GM12878 (cell line): Measurements from ENCODE around the gene PPP6C. TPM values are rescaled to one million over a fixed set of nuclear protein-coding genes. Genes with fewer than 3 reads are reported as not detected.
A peak's percentile ranks its signal among the peaks of the same experiment; 100 is the strongest.

Source experiments
- BCL11A ChIP-seq: IDR thresholded peaks from 2 replicates; pipeline ENCODE4 v1.6.1; 2011; ENCODE audit warnings: low read depth, low read length
- ETV6 ChIP-seq, 2 experiments: fragments of 450-650 bp in 1 of 2; IDR thresholded peaks in 1 of 2; conservative IDR thresholded peaks in 1 of 2; 2 replicates each; pipeline ENCODE4 v1.6.1; 2014; ENCODE audit warnings: antibody characterized with exemption in 1 of 2, borderline replicate concordance in 1 of 2, low read depth in 1 of 2, mild to moderate bottlenecking in 1 of 2, moderate library complexity in 1 of 2
- HDAC2 ChIP-seq: fragments of 200-600 bp; sonication (generic); IDR thresholded peaks from 2 replicates; pipeline ENCODE4 v1.6.1; 2017
- HDAC6 ChIP-seq: fragments of 200-600 bp; sonication (generic); IDR thresholded peaks from one replicate; pipeline ENCODE4 v1.8.0; 2017; ENCODE audit warnings: antibody characterized with exemption; ENCODE audit not compliant: unreplicated experiment
- MTA2 ChIP-seq: fragments of 450-650 bp; IDR thresholded peaks from 2 replicates; pipeline ENCODE4 v1.6.1; 2016; ENCODE audit warnings: low read depth, mild to moderate bottlenecking, moderate library complexity
- SIN3A ChIP-seq: IDR thresholded peaks from 2 replicates; pipeline ENCODE4 v1.6.1; 2012; ENCODE audit warnings: low read depth, low read length, improper control_type of control experiment
- SMAD5 ChIP-seq: IDR thresholded peaks from 2 replicates; pipeline ENCODE4 v1.6.1; 2016; ENCODE audit warnings: antibody characterized with exemption, low read depth
- SP1 ChIP-seq: IDR thresholded peaks from one replicate; pipeline ENCODE4 v1.6.1; 2011; ENCODE audit warnings: low read depth, low read length
- SPI1 ChIP-seq: IDR thresholded peaks from 2 replicates; pipeline ENCODE4 v1.6.1; 2011; ENCODE audit warnings: low read depth, mild to moderate bottlenecking, low read length, moderate library complexity, borderline replicate concordance; ENCODE audit not compliant: insufficient read depth
- TBL1XR1 ChIP-seq: IDR thresholded peaks from 2 replicates; pipeline ENCODE4 v1.6.1; 2012; ENCODE audit warnings: low read depth, low read length, improper control_type of control experiment
- polyA plus RNA-seq, 11 experiments: library from polyadenylated mRNA; depleted of rRNA in 4 of 11; unstranded in 6 of 11; stranded (reverse) in 5 of 11; fragments of >200 nt; fragmentation: Nextera tagmentation in 4 of 11; fragmentation: Illumina TruSeq in 1 of 11; extraction: Ambion mirVana in 4 of 11; extraction: Trizol in 1 of 11; gene quantifications; 1 replicate in 1 of 11; 2 replicates in 10 of 11; pipeline versions ENCODE4 v1.2.1 to v1.2.3, GENCODE V29; 2011 to 2016; ENCODE audit warnings: inconsistent platforms in 2 of 11, missing spikeins in 2 of 11, low read depth in 1 of 11
- total RNA-seq, 4 experiments: library from RNA; depleted of rRNA in 3 of 4; stranded (reverse); fragments of >200 nt in 3 of 4; fragmentation: Illumina TruSeq in 1 of 4; extraction: Trizol in 1 of 4; gene quantifications; 2 replicates each; pipeline versions ENCODE4 v1.2.1 to v1.2.3, GENCODE V29; 2013 to 2021
- TF ChIP-seq, protein P1 (sequence below): fragments of 450-650 bp; IDR thresholded peaks from 2 replicates; pipeline ENCODE4 v1.6.1; 2017; ENCODE audit warnings: mild to moderate bottlenecking, moderate library complexity
- TF ChIP-seq, protein P2 (sequence below): fragments of 450-650 bp; formaldehyde crosslinking; IDR thresholded peaks from 2 replicates; pipeline ENCODE4 v1.4.0; 2020; ENCODE audit warnings: mild to moderate bottlenecking, moderate library complexity
- TF ChIP-seq, protein P3 (sequence below): fragments of 450-650 bp; IDR thresholded peaks from 2 replicates; pipeline ENCODE4 v1.6.1; 2016; ENCODE audit warnings: mild to moderate bottlenecking, moderate library complexity, borderline replicate concordance
- TF ChIP-seq, protein P4 (sequence below): fragments of 450-650 bp; IDR thresholded peaks from 2 replicates; pipeline ENCODE4 v1.6.1; 2017; ENCODE audit warnings: low read depth, mild to moderate bottlenecking, moderate library complexity

PPP6C gene
- total and polyA plus RNA-seq, 10 of the 15 experiments (the other 5 are each of a cell fraction or from before 2014, with no cell fraction given) = 26.8 to 45.3 (median 37.1) TPM

DNA sequence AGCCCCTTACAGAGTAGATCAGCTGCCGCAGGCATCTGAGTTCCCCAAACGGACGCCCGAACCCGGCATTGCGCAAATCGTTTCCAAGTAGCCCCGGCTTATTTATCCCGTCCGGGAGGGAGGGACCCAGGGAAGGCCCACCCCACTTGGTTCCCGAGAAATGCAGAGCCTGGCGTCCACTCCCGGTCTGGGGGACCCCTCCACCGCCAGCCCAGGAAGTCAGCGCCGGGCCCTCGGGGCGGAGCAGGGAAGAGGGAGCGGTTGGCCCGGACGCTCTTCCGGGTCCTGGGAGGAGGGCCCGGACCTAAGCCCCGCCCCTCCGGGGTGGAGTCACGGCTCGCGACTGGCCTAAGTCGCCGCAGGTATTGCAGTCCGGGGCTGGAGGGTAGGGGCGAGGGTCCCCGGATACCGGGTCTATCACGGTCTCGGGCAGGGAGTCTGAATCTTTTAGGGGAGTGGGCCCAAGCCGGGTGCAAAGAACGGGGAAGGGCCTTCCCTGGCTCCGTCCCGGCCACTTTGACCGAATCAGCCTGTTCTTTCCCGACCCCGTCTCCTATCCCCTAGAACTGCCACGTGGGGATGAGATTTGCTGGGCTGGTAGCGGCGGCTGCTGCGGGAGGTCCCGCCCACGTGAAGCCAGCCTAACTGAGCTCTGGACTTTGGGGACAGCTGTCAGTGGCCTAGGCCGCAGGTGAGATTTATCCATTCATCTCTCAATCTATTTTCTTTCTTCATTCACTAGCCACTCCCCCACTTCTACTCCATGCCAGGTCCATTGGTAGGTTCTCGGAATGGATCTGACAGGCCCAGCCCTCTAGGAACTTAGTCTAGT lies 10.8 kb upstream of the PPP6C start, which contains the start of gene RABEPK (continued):
- TF ChIP-seq, protein P1, sequence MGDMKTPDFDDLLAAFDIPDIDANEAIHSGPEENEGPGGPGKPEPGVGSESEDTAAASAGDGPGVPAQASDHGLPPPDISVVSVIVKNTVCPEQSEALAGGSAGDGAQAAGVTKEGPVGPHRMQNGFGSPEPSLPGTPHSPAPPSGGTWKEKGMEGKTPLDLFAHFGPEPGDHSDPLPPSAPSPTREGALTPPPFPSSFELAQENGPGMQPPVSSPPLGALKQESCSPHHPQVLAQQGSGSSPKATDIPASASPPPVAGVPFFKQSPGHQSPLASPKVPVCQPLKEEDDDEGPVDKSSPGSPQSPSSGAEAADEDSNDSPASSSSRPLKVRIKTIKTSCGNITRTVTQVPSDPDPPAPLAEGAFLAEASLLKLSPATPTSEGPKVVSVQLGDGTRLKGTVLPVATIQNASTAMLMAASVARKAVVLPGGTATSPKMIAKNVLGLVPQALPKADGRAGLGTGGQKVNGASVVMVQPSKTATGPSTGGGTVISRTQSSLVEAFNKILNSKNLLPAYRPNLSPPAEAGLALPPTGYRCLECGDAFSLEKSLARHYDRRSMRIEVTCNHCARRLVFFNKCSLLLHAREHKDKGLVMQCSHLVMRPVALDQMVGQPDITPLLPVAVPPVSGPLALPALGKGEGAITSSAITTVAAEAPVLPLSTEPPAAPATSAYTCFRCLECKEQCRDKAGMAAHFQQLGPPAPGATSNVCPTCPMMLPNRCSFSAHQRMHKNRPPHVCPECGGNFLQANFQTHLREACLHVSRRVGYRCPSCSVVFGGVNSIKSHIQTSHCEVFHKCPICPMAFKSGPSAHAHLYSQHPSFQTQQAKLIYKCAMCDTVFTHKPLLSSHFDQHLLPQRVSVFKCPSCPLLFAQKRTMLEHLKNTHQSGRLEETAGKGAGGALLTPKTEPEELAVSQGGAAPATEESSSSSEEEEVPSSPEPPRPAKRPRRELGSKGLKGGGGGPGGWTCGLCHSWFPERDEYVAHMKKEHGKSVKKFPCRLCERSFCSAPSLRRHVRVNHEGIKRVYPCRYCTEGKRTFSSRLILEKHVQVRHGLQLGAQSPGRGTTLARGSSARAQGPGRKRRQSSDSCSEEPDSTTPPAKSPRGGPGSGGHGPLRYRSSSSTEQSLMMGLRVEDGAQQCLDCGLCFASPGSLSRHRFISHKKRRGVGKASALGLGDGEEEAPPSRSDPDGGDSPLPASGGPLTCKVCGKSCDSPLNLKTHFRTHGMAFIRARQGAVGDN = peak; percentile 48; the same call in 1 of the 2 replicates
- TF ChIP-seq HDAC6 (no peak), SPI1 (0 out of 2 replicates have a peak, but pooled peaks have one; percentile 28), SP1 (peak; percentile 28), SIN3A (peak; percentile 65; the same call in 1 of the 2 replicates), MTA2 (peak; percentile 20; the same call in 1 of the 2 replicates), BCL11A (no peak), HDAC2 (no peak), TBL1XR1 (peak; percentile 28; the same call in 1 of the 2 replicates), SMAD5 (peak; percentile 39; the same call in 1 of the 2 replicates), ETV6 (conservative IDR thresholded peaks at IDR 0.05 in 1 of 2, IDR thresholded peaks at IDR 0.05 in 1 of 2; ENCODE audit: borderline replicate concordance in 1 of 2, low read depth in 1 of 2) (peak in 1 of 2 experiments; percentile 37; a peak in 1 of 4 replicates)
- TF ChIP-seq, protein P2, sequence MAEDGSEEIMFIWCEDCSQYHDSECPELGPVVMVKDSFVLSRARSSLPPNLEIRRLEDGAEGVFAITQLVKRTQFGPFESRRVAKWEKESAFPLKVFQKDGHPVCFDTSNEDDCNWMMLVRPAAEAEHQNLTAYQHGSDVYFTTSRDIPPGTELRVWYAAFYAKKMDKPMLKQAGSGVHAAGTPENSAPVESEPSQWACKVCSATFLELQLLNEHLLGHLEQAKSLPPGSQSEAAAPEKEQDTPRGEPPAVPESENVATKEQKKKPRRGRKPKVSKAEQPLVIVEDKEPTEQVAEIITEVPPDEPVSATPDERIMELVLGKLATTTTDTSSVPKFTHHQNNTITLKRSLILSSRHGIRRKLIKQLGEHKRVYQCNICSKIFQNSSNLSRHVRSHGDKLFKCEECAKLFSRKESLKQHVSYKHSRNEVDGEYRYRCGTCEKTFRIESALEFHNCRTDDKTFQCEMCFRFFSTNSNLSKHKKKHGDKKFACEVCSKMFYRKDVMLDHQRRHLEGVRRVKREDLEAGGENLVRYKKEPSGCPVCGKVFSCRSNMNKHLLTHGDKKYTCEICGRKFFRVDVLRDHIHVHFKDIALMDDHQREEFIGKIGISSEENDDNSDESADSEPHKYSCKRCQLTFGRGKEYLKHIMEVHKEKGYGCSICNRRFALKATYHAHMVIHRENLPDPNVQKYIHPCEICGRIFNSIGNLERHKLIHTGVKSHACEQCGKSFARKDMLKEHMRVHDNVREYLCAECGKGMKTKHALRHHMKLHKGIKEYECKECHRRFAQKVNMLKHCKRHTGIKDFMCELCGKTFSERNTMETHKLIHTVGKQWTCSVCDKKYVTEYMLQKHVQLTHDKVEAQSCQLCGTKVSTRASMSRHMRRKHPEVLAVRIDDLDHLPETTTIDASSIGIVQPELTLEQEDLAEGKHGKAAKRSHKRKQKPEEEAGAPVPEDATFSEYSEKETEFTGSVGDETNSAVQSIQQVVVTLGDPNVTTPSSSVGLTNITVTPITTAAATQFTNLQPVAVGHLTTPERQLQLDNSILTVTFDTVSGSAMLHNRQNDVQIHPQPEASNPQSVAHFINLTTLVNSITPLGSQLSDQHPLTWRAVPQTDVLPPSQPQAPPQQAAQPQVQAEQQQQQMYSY = no peak
- TF ChIP-seq, protein P3, sequence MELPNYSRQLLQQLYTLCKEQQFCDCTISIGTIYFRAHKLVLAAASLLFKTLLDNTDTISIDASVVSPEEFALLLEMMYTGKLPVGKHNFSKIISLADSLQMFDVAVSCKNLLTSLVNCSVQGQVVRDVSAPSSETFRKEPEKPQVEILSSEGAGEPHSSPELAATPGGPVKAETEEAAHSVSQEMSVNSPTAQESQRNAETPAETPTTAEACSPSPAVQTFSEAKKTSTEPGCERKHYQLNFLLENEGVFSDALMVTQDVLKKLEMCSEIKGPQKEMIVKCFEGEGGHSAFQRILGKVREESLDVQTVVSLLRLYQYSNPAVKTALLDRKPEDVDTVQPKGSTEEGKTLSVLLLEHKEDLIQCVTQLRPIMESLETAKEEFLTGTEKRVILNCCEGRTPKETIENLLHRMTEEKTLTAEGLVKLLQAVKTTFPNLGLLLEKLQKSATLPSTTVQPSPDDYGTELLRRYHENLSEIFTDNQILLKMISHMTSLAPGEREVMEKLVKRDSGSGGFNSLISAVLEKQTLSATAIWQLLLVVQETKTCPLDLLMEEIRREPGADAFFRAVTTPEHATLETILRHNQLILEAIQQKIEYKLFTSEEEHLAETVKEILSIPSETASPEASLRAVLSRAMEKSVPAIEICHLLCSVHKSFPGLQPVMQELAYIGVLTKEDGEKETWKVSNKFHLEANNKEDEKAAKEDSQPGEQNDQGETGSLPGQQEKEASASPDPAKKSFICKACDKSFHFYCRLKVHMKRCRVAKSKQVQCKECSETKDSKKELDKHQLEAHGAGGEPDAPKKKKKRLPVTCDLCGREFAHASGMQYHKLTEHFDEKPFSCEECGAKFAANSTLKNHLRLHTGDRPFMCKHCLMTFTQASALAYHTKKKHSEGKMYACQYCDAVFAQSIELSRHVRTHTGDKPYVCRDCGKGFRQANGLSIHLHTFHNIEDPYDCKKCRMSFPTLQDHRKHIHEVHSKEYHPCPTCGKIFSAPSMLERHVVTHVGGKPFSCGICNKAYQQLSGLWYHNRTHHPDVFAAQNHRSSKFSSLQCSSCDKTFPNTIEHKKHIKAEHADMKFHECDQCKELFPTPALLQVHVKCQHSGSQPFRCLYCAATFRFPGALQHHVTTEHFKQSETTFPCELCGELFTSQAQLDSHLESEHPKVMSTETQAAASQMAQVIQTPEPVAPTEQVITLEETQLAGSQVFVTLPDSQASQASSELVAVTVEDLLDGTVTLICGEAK = peak; percentile 81
- TF ChIP-seq, protein P4, sequence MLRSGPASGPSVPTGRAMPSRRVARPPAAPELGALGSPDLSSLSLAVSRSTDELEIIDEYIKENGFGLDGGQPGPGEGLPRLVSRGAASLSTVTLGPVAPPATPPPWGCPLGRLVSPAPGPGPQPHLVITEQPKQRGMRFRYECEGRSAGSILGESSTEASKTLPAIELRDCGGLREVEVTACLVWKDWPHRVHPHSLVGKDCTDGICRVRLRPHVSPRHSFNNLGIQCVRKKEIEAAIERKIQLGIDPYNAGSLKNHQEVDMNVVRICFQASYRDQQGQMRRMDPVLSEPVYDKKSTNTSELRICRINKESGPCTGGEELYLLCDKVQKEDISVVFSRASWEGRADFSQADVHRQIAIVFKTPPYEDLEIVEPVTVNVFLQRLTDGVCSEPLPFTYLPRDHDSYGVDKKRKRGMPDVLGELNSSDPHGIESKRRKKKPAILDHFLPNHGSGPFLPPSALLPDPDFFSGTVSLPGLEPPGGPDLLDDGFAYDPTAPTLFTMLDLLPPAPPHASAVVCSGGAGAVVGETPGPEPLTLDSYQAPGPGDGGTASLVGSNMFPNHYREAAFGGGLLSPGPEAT = peak; percentile 74
